Sciatic nerve (tissue), 2 donors: ENCODE results near the gene SPATA2. TPM values are rescaled to one million over a fixed set of nuclear protein-coding genes. Genes with fewer than 3 reads are reported as not detected.
A peak's percentile ranks its signal among the peaks of the same experiment; 100 is the strongest.
"Not testable (repeated sequence)": the region's sequence is repeated elsewhere in the genome, so short reads cannot be mapped to it uniquely, and the experiment has no call there.

Experiments used
- ATAC-seq: fragments of 200-7000 bp; cut with Tn5 transposase; one replicate; pipeline ENCODE4 v1.9.1; 2020; ENCODE audit warnings: mild to moderate bottlenecking, moderate library complexity
- DNase-seq: peaks from one replicate; pipeline ENCODE4 v3.0.0-alpha.2; 2020; ENCODE audit warnings: low spot score
- intact Hi-C: fragments of 100-400 bp; cut with DNase I; formaldehyde crosslinking; loops from one replicate; pipeline ENCODE4 v1.14.2; 2022
- total RNA-seq: library from RNA; stranded (reverse); fragmentation: NEBNext Ultra II Directional; extraction: Animal tissue kit (Norgen Biotek cat#: 25700); gene quantifications from one replicate; pipeline ENCODE4 v1.2.1, GENCODE V29; 2021
- donor health status: DM: no; HTN: no; CAD: no.
- donor health status: DM: no; HTN: no; CAD: no.

Gene SPATA2
- total RNA-seq, 1 donor from 2014 or later = 8.2 TPM

- intact Hi-C loops = no loop called here
- DNase-seq (no peak), ATAC-seq (no peak)
These were observed 7.7 kb downstream of the SPATA2 start for GRCh38 chr20:49907405-49908257.

DNA sequence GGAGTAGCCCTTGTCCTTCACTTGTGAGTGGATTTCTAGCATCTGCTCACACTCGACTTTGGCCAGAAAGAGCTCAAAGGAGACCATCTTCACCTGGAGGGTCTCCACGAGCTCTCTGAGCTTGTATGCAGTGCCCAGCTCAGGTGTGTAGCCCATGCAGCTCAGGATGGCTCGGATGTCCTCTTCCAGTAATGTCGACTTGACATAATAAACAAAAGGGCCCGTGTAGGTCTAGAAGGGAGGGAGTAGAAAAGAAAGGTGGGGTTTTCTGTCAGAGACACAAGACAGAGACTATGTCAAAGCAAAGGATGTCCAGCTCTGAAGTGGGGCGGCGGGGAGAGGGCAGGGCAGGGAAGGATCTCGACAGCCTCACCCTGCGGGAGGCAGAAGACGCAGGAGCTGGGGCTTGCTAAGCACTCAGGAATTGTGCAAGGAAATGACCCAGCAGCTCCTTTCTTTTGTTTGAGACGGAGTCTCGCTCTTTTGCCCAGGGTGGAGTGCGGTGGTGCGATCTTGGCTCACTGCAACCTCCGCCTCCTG lies 8.6 kb downstream of the SPATA2 start:
- intact Hi-C loops = no loop called here
- DNase-seq (no peak), ATAC-seq (no peak)

- DNase-seq (no peak), ATAC-seq (no peak)
- intact Hi-C loops = no loop called here
These were observed 9.2 kb downstream of the SPATA2 start for GRCh38 chr20:49906101-49906604.

DNA sequence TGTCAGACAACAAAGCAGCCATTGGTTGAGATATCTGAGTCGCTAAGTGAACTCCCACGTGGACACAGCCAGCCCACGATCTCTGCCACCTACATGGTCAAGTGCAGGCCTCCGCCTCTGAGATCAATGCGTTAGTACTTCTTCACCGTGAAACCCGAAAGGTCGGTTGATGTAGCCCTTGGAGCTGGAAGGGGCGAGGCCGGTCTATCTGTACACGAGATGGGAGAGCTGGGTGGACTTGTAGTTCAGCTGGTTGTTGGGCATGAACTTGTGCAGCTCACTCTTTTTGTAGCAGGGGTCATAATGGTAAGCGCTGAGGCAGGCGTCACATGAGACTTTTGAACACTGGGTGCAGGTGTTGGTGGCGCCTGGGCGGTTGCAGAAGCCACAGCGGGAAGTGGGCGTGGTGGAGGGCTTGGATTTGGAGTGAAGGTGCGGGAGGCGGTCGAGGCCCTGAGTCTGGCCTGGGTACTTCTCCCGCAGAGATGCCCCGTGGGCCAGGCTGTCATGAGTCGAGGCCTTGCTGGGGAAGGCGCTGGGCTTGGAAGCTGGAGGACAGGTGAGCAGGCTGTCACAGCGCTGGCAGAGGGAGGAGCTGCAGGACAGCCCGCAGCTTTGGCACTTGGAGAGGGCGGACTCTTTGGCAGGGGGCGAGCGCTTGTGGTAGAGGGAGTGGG lies 9.8 kb downstream of the SPATA2 start:
- intact Hi-C loops = no loop called here
- DNase-seq (peak; percentile 52), ATAC-seq (no peak)

DNA sequence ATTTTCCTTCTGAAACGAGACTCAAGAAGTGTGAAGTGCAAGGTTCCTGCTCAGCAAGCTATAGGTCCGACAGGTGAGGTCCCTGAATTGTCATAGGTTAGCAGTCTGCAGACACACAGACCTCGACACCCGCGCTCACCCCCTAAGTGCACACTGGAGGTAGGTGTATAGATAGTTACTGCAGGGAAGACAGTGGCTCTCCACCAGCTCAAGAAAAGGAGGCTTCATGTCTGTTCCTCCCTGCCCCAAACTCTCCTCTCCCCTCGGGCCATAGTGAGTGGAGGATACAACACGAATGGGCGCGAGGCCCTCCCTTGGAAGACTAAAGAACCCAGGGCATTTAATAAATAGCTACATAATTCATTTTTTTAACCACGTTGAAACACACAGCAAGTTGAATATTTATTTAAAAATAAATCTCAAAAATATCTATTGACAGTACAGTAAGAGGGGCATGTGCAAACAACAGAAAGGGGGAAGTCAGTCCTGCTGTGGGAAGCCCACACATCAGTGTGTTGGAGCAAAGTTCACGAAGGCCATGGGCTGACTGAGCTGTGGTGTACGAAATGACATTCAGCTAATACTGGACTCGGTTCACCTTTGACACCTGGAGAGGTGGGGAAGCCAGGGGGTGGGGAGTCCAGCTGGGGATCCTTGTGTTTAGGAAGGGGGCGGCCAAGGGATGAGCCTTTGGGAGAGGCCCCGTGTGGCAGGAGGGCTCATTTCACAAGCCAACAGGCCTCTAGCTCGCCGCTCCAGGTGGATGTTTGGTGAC lies 10.7 kb downstream of the SPATA2 start:
- intact Hi-C loops = no loop called here
- no peak for ATAC-seq
- DNase-seq = peak; percentile 39

DNA sequence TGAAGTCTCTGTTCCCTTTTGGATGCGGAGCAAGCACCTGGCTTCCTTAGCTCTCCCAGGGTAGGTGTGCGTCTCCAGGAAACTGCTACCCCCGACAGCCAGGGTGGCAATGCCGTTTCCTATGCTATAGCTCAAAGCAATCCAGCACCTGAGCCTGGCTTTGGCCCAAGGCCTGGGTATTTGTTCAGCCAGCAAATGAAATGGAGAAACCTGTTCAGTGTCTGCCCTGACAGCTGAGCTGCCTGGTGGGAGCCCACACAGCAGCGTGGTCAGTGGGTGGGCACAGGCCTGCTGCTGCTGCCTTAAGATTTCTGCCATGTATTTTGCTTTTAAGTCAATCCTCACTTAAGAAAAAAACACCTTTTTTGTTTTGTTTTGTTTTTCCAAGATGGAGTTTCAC lies 13.7 kb downstream of the SPATA2 start:
- peak; percentile 39 for DNase-seq
- ATAC-seq = no peak
- intact Hi-C loops = no loop called here

GRCh38 chr20:49899541-49900383 lies 15.6 kb downstream of the SPATA2 start:
- DNase-seq (no peak), ATAC-seq (no peak)
- intact Hi-C loops = no loop called here

GRCh38 chr20:49896204-49896603 lies 19.1 kb downstream of the SPATA2 start:
- ATAC-seq = no peak
- DNase-seq = no peak
- intact Hi-C loops = no loop called here

DNA sequence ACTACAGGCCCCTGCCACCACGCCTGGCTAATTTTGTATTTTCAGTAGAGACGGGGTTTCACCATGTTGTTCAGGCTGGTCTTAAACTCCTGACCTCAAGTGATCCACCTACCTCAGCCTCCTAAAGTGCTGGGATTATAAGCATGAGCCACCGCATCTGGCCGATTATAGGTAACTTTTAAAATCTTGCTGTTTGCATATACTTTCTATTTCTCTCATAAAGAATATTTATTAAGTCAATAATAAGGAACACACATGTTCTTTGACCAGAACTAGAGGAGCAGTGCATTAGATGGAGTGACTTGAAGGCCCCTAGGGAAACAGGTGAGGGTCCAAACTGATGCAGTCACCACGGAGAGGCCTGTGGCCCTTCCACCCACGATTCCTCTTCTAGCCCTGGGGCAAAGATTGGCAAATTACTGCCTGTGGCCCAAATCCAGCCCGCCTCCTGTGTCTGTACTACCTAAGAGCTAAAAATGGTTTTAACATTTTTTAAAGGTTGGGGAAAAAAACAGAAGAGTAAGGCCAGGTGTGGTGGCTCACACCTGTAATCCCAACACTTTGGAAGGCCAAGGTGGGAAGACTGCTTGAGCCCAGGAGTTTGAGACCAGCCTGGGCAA lies 19.7 kb downstream of the SPATA2 start:
- intact Hi-C loops, ATAC-seq, DNase-seq: not testable (repeated sequence)

- DNase-seq = peak; percentile 42
- intact Hi-C loops = no loop called here
- no peak for ATAC-seq
These were observed 21.3 kb downstream of the SPATA2 start for GRCh38 chr20:49894073-49894470.

GRCh38 chr20:49893242-49894072 lies 21.9 kb downstream of the SPATA2 start:
- DNase-seq = peak; percentile 42
- no peak for ATAC-seq
- intact Hi-C loops = no loop called here

GRCh38 chr20:49892817-49893216 lies 22.5 kb downstream of the SPATA2 start:
- ATAC-seq = no peak
- DNase-seq = peak; percentile 57
- intact Hi-C loops = no loop called here

- intact Hi-C loops = no loop called here
- DNase-seq = peak; percentile 63
- ATAC-seq = no peak
These were observed 23.1 kb downstream of the SPATA2 start for GRCh38 chr20:49892260-49892659.

- DNase-seq (peak; percentile 54), ATAC-seq (no peak)
- intact Hi-C loops = no loop called here
These were observed 23.7 kb downstream of the SPATA2 start for GRCh38 chr20:49891476-49892110.

DNA sequence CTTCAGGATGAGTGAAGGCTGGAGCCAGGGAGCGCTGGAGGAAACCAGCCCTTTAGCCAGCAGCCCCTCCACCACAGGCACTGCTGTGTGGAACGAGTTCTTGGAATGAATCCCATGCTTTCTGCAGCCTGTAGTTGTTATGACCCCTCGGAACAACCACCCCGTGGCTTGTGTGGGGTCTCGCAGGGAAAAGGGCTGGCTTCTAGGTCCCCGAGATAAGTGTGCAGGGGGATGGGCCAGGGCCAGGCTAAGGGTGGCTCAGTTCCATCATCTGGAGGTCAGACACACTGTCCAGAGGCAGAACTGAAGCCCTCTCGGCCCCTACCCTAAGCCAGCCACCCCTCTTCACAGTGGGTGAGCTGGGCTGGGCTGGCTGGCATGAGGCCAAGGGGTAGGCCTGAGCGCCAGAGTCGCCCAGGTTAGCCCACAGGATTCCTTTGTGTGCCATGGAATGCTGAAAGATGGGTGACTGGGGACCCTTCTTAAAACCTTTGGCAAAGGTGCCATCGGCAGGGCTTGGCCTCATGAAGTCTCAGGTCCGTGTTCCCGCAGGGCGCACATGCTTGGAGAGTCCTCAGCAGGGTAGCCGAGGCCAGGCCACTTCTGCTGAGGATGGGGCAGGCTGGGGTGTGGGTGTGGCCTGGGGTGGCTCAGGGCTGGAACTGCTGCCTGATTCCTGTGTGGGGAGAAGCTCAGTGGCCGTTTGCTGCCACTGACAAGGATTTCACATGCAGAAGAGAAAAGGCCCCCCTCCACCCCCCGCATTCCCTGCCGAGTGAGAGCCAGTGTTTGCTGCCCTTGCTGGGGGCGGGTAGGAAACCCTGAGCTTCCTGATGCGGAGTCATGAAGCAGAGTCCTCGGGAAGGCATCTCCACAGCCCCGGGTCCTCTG lies 24.6 kb downstream of the SPATA2 start:
- ATAC-seq (peak; percentile 42), DNase-seq (peak; percentile 67)
- intact Hi-C loops = no loop called here

- ATAC-seq (no peak), DNase-seq (peak; percentile 58)
- intact Hi-C loops = no loop called here
These were observed 25.4 kb downstream of the SPATA2 start for GRCh38 chr20:49889935-49890333.
